ENCODE measurements around the gene CDK5RAP2.

DNA sequence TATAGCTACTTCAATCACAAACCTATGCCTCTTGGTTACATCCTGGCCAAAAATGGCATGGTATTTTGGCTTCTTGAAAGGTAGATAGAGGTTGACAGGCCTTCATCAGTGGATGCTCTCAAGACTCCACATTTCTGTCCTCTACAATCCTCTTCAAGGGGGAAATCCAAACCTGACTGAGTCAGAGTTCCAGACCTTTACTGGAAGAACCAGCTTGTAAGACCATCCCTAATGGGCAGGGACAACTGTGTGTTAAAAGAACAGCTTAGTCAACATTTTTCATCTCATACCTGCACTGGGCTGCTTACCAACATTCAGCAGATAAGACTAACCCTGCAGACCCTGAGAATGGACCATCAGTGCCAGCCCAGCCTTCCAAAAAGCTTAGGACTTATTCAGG, 155.7 kb downstream of the CDK5RAP2 start:
- TF ChIP-seq, protein P1, sequence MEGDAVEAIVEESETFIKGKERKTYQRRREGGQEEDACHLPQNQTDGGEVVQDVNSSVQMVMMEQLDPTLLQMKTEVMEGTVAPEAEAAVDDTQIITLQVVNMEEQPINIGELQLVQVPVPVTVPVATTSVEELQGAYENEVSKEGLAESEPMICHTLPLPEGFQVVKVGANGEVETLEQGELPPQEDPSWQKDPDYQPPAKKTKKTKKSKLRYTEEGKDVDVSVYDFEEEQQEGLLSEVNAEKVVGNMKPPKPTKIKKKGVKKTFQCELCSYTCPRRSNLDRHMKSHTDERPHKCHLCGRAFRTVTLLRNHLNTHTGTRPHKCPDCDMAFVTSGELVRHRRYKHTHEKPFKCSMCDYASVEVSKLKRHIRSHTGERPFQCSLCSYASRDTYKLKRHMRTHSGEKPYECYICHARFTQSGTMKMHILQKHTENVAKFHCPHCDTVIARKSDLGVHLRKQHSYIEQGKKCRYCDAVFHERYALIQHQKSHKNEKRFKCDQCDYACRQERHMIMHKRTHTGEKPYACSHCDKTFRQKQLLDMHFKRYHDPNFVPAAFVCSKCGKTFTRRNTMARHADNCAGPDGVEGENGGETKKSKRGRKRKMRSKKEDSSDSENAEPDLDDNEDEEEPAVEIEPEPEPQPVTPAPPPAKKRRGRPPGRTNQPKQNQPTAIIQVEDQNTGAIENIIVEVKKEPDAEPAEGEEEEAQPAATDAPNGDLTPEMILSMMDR (IDR thresholded peaks at IDR 0.05; ENCODE audit: low read depth, low read length): no peak
- TF ChIP-seq POLR2A (IDR thresholded peaks at IDR 0.05; ENCODE audit: extremely low read depth, insufficient read length): no peak
- TF ChIP-seq, protein P2, sequence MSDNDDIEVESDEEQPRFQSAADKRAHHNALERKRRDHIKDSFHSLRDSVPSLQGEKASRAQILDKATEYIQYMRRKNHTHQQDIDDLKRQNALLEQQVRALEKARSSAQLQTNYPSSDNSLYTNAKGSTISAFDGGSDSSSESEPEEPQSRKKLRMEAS (IDR thresholded peaks at IDR 0.05; ENCODE audit: low read depth, low read length): no peak
- no peak for TF ChIP-seq MYC (IDR thresholded peaks at IDR 0.05; ENCODE audit: low read depth, low read length)

Data from NB4 (cell line).